HL-60/S4 (cell line): ENCODE results near the gene TINCR.

Source experiments
- in situ Hi-C: fragments of 300-500 bp; cut with MboI; formaldehyde crosslinking; loops from 2 replicates; pipeline ENCODE4 v1.14.3; 2022; ENCODE audit warnings: low sequenced_read_pairs

The TINCR gene

GRCh38 chr19:5520501-5520900 is 47.3 kb downstream of the TINCR start:
- in situ Hi-C loops, result no loop called here

GRCh38 chr19:5519076-5519475 is 48.7 kb downstream of the TINCR start:
- in situ Hi-C loops, result no loop called here

DNA sequence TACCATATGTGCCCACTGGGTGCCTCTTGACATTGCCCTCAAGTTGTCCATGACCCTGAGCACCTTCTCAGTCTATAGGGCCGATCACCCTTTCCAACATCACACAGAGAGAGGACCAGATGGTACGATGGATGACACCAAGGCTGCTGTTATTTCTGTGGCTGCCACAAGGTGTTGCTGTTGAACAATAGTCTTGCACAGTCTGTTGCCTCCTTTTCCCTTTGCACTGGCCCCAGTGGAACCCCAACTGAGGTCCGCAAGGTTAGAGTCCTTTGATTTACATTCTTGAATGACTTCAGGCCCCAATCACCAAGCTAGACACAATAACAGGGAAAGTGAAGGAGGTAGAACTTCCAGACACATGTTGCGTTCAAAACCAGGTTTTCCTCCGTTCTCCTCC is 52.0 kb downstream of the TINCR start:
- in situ Hi-C loops, result no loop called here

DNA sequence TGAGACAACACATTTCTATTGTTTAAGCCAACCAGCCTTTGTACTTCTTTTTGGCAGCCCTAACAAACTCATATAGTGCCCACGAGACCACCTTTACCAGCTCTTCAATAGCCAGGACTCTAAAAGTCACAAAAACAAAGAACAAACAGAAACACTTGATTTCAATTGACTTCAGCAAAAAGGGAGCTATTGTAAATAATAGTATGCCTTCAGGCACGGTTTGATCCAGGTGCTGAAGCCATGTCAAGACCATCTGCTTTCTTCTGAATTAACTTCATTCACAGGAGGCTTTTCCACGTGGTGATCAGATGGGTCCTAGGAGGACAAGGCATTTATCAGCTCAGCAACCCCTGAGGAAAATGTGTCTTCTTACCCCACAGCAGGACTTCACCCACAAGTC is 53.8 kb downstream of the TINCR start:
- in situ Hi-C loops, result no loop called here

GRCh38 chr19:5512715-5513114 is 55.0 kb downstream of the TINCR start:
- in situ Hi-C loops, result no loop called here
